ENCODE results near the gene TTC28. TPM values are rescaled to one million over a fixed set of nuclear protein-coding genes. Genes with fewer than 3 reads are reported as not detected.
"Not testable (repeated sequence)": the region's sequence is repeated elsewhere in the genome, so short reads cannot be mapped to it uniquely, and the experiment has no call there.

TTC28 gene
- total RNA-seq, 1 experiment from 2014 or later: 0.24 TPM

- no peak for DNase-seq (ENCODE audit: low read depth)
These were observed 439.7 kb downstream of the TTC28 start for GRCh38 chr22:28239941-28240340.

GRCh38 chr22:28237783-28238182 lies 441.9 kb downstream of the TTC28 start:
- DNase-seq (ENCODE audit: low read depth): no peak

GRCh38 chr22:28237112-28237511 lies 442.5 kb downstream of the TTC28 start:
- DNase-seq (ENCODE audit: low read depth): no peak

GRCh38 chr22:28232204-28232603 lies 447.4 kb downstream of the TTC28 start:
- DNase-seq (ENCODE audit: low read depth): no peak

- DNase-seq (ENCODE audit: low read depth): no peak
These were observed 448.2 kb downstream of the TTC28 start for GRCh38 chr22:28231441-28231840.

GRCh38 chr22:28230671-28231070 lies 449.0 kb downstream of the TTC28 start:
- no peak for DNase-seq (ENCODE audit: low read depth)

GRCh38 chr22:28229566-28230485 lies 449.8 kb downstream of the TTC28 start:
- no peak for DNase-seq (ENCODE audit: low read depth)

- no peak for DNase-seq (ENCODE audit: low read depth)
These were observed 455.8 kb downstream of the TTC28 start for GRCh38 chr22:28223826-28224225.

- DNase-seq (ENCODE audit: low read depth): no peak
These were observed 456.5 kb downstream of the TTC28 start for GRCh38 chr22:28222976-28223745.

GRCh38 chr22:28222571-28222970 lies 457.1 kb downstream of the TTC28 start:
- DNase-seq (ENCODE audit: low read depth): no peak

- DNase-seq (ENCODE audit: low read depth): no peak
These were observed 457.6 kb downstream of the TTC28 start for GRCh38 chr22:28222052-28222451.

- DNase-seq (ENCODE audit: low read depth): no peak
These were observed 458.8 kb downstream of the TTC28 start for GRCh38 chr22:28220626-28221363.

GRCh38 chr22:28217277-28217676 lies 462.4 kb downstream of the TTC28 start:
- no peak for DNase-seq (ENCODE audit: low read depth)

GRCh38 chr22:28214750-28215149 lies 464.9 kb downstream of the TTC28 start:
- not testable (repeated sequence) for DNase-seq (ENCODE audit: low read depth)

- not testable (repeated sequence) for DNase-seq (ENCODE audit: low read depth)
These were observed 470.2 kb downstream of the TTC28 start for GRCh38 chr22:28209457-28209856.

GRCh38 chr22:28208787-28209186 lies 470.9 kb downstream of the TTC28 start:
- DNase-seq (ENCODE audit: low read depth): no peak

GRCh38 chr22:28208036-28208435 lies 471.6 kb downstream of the TTC28 start:
- no peak for DNase-seq (ENCODE audit: low read depth)

GRCh38 chr22:28207281-28208030 lies 472.2 kb downstream of the TTC28 start:
- no peak for DNase-seq (ENCODE audit: low read depth)

GRCh38 chr22:28205926-28206325 lies 473.7 kb downstream of the TTC28 start:
- no peak for DNase-seq (ENCODE audit: low read depth)

- no peak for DNase-seq (ENCODE audit: low read depth)
These were observed 475.3 kb downstream of the TTC28 start for GRCh38 chr22:28204382-28204781.

GRCh38 chr22:28203286-28203685 lies 476.4 kb downstream of the TTC28 start:
- DNase-seq (ENCODE audit: low read depth): no peak

Data from HT1080 (cell line).